Common myeloid progenitor, CD34-positive (primary cell): Measurements from ENCODE around the gene DMPK.

ENCODE experiments used
- CTCF ChIA-PET: fragments of 350-600 bp; sonication (Branson Sonifier 250); formaldehyde crosslinking; loops from one replicate; lab custom pipeline; 2021; ENCODE audit warnings: antibody characterized with exemption; lab: Charles Lee
- POLR2A ChIA-PET: fragments of 350-600 bp; sonication (Branson Sonifier 250); formaldehyde crosslinking; loops from one replicate; lab custom pipeline; 2021; ENCODE audit warnings: antibody characterized with exemption; lab: Charles Lee
- DNase-seq, 3 donors: peaks; one replicate each; pipeline versions ENCODE4 v3.0.0 to v3.0.0-alpha.2; 2013
- H3K27ac ChIP-seq, 2 experiments: 1 replicate in 1 of 2; 2 replicates in 1 of 2; pipeline ENCODE4 v1.7.0; 2013; ENCODE audit warnings: inconsistent platforms in 2 of 2, low read length in 2 of 2, mild to moderate bottlenecking in 2 of 2, low read depth in 1 of 2, moderate library complexity in 1 of 2; ENCODE audit not compliant: severe bottlenecking in 2 of 2, insufficient read depth in 1 of 2, poor library complexity in 1 of 2
- H3K27me3 ChIP-seq, 5 experiments: replicated peaks in 2 of 5; 1 replicate in 3 of 5; 2 replicates in 2 of 5; pipeline versions ENCODE4 v1.6.1 to v1.7.0; 2013; ENCODE audit warnings: low read length in 4 of 5, mild to moderate bottlenecking in 2 of 5, moderate library complexity in 2 of 5, inconsistent platforms in 1 of 5; ENCODE audit not compliant: insufficient read depth in 5 of 5, control insufficient read depth in 4 of 5
- H3K36me3 ChIP-seq, 4 experiments: 1 replicate in 2 of 4; 2 replicates in 2 of 4; pipeline versions ENCODE4 v1.6.1 to v1.7.0; 2013; ENCODE audit warnings: low read length in 3 of 4, control low read depth in 1 of 4, mild to moderate bottlenecking in 1 of 4; ENCODE audit not compliant: control insufficient read depth in 4 of 4, insufficient read depth in 4 of 4
- H3K4me1 ChIP-seq, 4 experiments: 1 replicate in 3 of 4; 2 replicates in 1 of 4; pipeline versions ENCODE4 v1.6.1 to v1.7.1; 2013; ENCODE audit warnings: low read length in 3 of 4, mild to moderate bottlenecking in 3 of 4, control low read depth in 1 of 4, inconsistent platforms in 1 of 4, moderate library complexity in 1 of 4; ENCODE audit not compliant: control insufficient read depth in 4 of 4, insufficient read depth in 4 of 4; ENCODE audit errors: control extremely low read depth in 1 of 4
- H3K4me3 ChIP-seq, 7 experiments: 1 replicate in 4 of 7; 2 replicates in 3 of 7; pipeline versions ENCODE4 v1.5.1 to v1.7.0; 2013; ENCODE audit warnings: mild to moderate bottlenecking in 7 of 7, low read length in 6 of 7, moderate library complexity in 6 of 7, inconsistent platforms in 2 of 7, low read depth in 2 of 7, control low read depth in 1 of 7; ENCODE audit not compliant: insufficient read depth in 4 of 7, control insufficient read depth in 1 of 7; ENCODE audit errors: extremely low read depth in 1 of 7
- H3K9me3 ChIP-seq, 5 experiments: 1 replicate in 4 of 5; 2 replicates in 1 of 5; pipeline versions ENCODE4 v1.6.1 to v1.7.1; 2013; ENCODE audit warnings: low read length in 4 of 5, mild to moderate bottlenecking in 2 of 5, inconsistent platforms in 1 of 5, low read depth in 1 of 5, moderate library complexity in 1 of 5; ENCODE audit not compliant: control insufficient read depth in 4 of 5, insufficient read depth in 2 of 5; ENCODE audit errors: control extremely low read depth in 1 of 5
- whole genome bisulfite sequencing: methylation state at CpG from one replicate; pipeline ENCODE4 v1.1.5; 2013; ENCODE audit not compliant: insufficient coverage; 5-methylcytosine and 5-hydroxymethylcytosine counted together

The DMPK gene

GRCh38 chr19:45825263-45825605, 42.9 kb upstream of the DMPK start:
- H3K27ac ChIP-seq, result no peak overlapping the region
- H3K27me3 ChIP-seq, result no peaks in the 10 kb centered on the region
- ChIA-PET POLR2A (interaction anchor here (1.1 kb wide), 1 partner anchor 78 kb away, joined by 3 read pairs; no protein-coding TSS in a partner anchor), CTCF (interaction anchor here (0.6 to 1.4 kb wide), 5 partner anchors 16 to 58 kb away, joined by 3 to 5 read pairs (median 3); no protein-coding TSS in a partner anchor)
- no peaks in the 10 kb centered on the region for H3K4me1 ChIP-seq
- DNase-seq, result no peak
- peaks cover 20 to 97% (median 66%) of the 10 kb centered on the region in 4 experiments for H3K36me3 ChIP-seq
- H3K9me3 ChIP-seq, result no peaks in the 10 kb centered on the region
- 100% methylated on average over 5 of the region's 8 CpGs for WGBS
- H3K4me3 ChIP-seq, result no peak overlapping the region

DNA sequence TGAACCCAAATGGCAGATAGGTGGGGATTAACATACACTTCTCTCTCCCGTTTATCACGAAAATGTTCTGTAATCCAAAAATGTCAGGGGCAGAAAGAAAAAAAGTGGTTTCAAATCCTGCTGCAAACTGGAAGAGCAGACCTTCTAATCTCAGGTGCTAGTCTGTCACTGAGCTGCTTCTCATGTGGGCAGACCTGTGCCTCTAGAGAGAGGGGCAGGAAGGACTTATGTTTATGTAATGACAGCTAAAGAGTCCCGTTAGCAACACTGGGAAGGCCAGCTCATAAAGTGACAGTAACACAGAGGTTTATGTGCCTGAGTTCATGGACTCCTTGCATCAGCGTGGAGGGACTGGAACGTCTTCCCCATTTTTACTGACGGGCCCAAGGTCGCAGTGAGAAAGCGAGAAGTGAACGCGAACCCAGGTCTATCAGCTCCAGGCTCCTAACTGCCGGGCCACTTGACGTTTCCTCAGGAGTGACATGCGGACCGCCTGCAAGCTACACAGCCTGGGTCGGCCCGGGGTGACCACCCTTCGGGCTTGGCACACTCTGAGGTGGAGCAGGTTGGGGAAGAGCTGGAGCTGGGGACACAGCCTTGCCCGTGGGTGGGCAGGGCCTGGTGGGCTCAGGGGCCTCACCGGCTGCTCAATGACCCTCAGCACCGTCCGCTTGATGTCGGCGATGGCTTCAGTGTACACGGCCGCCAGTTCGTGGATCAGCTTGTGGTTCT, 42.4 kb upstream of the DMPK start:
- Histone ChIP-seq H3K27ac (no peak overlapping the region), H3K4me1 (no peaks in the 10 kb centered on the region), H3K27me3 (no peaks in the 10 kb centered on the region), H3K9me3 (no peaks in the 10 kb centered on the region), H3K36me3 (peaks cover 22 to 97% (median 69%) of the 10 kb centered on the region in 4 experiments), H3K4me3 (no peak overlapping the region)
- DNase-seq, result no peak
- WGBS, result 97% methylated on average over 25 of the region's 26 CpGs
- ChIA-PET POLR2A (interaction anchor here (1.1 kb wide), 1 partner anchor 78 kb away, joined by 3 read pairs; no protein-coding TSS in a partner anchor), CTCF (interaction anchor here (0.6 to 1.4 kb wide), 6 partner anchors 17 to 58 kb away, joined by 3 to 5 read pairs (median 3); partner anchors contain the start of gene SIX5)

DNA sequence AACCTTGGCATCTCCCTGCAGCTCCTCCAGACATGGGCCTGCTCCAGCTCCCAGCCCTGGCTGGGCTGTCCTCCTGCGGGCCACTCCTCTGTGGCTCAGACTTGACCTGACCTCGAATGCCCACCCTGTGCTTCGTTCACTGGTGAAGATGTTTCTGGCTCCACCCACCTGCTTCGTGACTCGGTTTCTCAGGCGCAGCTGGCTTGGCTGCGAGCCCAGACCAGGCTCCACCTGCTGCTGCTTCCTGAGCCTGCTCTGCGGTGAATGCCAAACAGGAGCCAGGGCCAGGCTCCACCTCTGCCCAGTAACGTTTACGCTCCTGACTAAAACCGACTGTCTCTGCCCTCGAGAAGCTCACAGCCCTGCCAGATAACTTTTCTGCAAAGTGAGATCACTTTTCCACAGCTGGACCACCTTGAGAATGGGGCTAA, 41.8 kb upstream of the DMPK start:
- Histone ChIP-seq H3K27ac (no peak overlapping the region), H3K36me3 (peaks cover 18 to 96% (median 67%) of the 10 kb centered on the region in 4 experiments), H3K4me3 (no peak overlapping the region), H3K4me1 (no peaks in the 10 kb centered on the region), H3K27me3 (no peaks in the 10 kb centered on the region), H3K9me3 (no peaks in the 10 kb centered on the region)
- 89% methylated on average over 12 of the region's 12 CpGs for WGBS
- ChIA-PET POLR2A (interaction anchor here (1.1 kb wide), 1 partner anchor 79 kb away, joined by 3 read pairs; no protein-coding TSS in a partner anchor), CTCF (interaction anchor here (0.6 to 1.4 kb wide), 4 partner anchors 10 to 55 kb away, joined by 3 to 5 read pairs (median 3); partner anchors contain the start of gene SIX5)
- no peak for DNase-seq

- ChIA-PET CTCF (interaction anchor here (1.1 kb wide), 1 partner anchor 9 kb away, joined by 3 read pairs; no protein-coding TSS in a partner anchor), POLR2A (no interaction called here)
- Histone ChIP-seq H3K27me3 (no peaks in the 10 kb centered on the region), H3K27ac (no peak overlapping the region), H3K4me1 (no peaks in the 10 kb centered on the region), H3K9me3 (no peaks in the 10 kb centered on the region), H3K36me3 (peaks cover 15 to 87% (median 59%) of the 10 kb centered on the region in 4 experiments), H3K4me3 (no peak overlapping the region)
- 99% methylated on average over 10 of the region's 12 CpGs for WGBS
- DNase-seq, result no peak
Observed at GRCh38 chr19:45823182-45823581, 40.9 kb upstream of the DMPK start.

DNA sequence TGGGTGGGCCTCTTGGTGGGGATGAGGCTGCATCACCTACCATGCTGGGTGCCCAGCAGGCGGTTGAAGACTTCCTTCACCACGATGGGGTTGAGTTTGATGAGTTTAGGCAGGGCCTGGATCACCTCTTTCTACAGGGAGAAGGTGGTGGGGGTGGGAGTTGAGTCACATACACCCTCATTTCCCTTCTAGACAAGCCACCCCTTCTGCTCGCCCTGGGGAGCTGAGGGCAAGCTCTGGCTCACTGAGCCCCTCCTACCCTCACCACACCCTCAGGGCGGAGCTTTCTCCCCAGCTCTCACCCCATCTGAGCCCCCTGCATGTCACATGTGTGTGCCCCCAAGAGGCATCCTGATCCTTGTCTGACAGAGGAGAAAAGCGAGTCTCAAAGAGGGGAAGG, 40.4 kb upstream of the DMPK start:
- H3K36me3 ChIP-seq, result peaks cover 15 to 86% (median 54%) of the 10 kb centered on the region in 4 experiments
- ChIA-PET CTCF (no interaction called here), POLR2A (no interaction called here)
- 83% methylated on average over 1 of the region's 5 CpGs for WGBS
- no peaks in the 10 kb centered on the region for H3K4me1 ChIP-seq
- DNase-seq, result no peak
- H3K9me3 ChIP-seq, result no peaks in the 10 kb centered on the region
- no peaks in the 10 kb centered on the region for H3K27me3 ChIP-seq
- H3K4me3 ChIP-seq, result no peak overlapping the region
- no peak overlapping the region for H3K27ac ChIP-seq

- Histone ChIP-seq H3K9me3 (no peaks in the 10 kb centered on the region), H3K27me3 (no peaks in the 10 kb centered on the region), H3K27ac (no peak overlapping the region), H3K4me1 (peaks cover 0 to 8% (median 5%) of the 10 kb centered on the region in 4 experiments), H3K4me3 (no peak overlapping the region), H3K36me3 (peaks cover 15 to 75% (median 47%) of the 10 kb centered on the region in 4 experiments)
- ChIA-PET CTCF (no interaction called here), POLR2A (no interaction called here)
- WGBS, result 91% methylated on average over 10 of the region's 10 CpGs
- DNase-seq, result no peak
Observed at GRCh38 chr19:45821570-45821969, 39.3 kb upstream of the DMPK start.

DNA sequence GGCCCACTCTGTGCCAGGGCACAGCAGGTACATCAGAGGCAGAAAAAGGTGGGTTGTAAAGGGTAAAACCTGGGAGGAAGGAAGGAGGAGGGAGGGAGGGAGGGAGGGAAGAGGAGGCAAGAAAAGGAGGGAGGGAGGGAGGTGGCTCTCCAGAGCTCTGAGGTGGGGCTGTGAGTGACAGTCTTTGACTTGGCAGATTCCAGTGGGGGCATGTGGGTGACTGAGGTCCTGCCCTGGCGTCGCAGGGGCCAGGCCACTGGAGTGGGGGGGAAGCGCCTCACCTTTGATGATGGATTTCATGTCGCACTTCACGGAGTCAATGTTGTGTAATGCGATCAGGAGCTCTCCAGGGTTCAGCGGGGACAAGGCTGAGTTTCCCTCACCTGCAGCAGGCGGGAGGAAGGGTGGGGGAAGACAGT, 38.8 kb upstream of the DMPK start:
- 94% methylated on average over 5 of the region's 8 CpGs for WGBS
- no peak for DNase-seq
- H3K9me3 ChIP-seq, result no peaks in the 10 kb centered on the region
- H3K27me3 ChIP-seq, result no peaks in the 10 kb centered on the region
- no peak overlapping the region for H3K4me3 ChIP-seq
- H3K4me1 ChIP-seq, result peaks cover 0 to 12% (median 9%) of the 10 kb centered on the region in 4 experiments
- H3K36me3 ChIP-seq, result peaks cover 15 to 71% (median 43%) of the 10 kb centered on the region in 4 experiments
- POLR2A ChIA-PET, result no interaction called here
- CTCF ChIA-PET, result no interaction called here
- no peak overlapping the region for H3K27ac ChIP-seq
